Activated T-helper 9 cell treated with anti-CD3 and anti-CD28 coated beads, Interleukin-2, amount 50 U/mL, for 16 hours (primary cell): ENCODE results near the gene KCTD16.

Experiments used
- DNase-seq: peaks from one replicate; pipeline ENCODE4 v3.0.0-alpha.2; 2020; ENCODE audit warnings: low read depth

KCTD16 gene

GRCh38 chr5:144209361-144209760 lies 38.7 kb downstream of the KCTD16 start:
- no peak for DNase-seq

DNA sequence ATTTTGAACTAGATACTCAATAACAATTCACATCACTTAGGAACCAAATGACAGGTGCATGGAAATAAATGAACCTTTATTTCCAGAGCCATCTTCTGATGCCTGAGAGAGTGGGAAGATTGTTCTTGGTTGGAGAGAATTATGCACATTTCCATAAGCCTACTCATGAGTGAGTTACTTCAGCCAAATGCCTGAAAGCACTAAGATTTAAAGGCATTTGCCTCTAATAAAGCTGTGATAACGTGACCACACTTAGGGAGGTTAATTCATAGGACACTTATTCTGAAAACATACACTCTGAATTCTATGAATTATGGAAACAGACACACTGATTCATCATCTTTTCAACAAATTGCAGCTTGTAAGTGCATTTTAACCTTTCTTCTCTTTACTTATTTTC lies 40.0 kb downstream of the KCTD16 start:
- DNase-seq: no peak

DNA sequence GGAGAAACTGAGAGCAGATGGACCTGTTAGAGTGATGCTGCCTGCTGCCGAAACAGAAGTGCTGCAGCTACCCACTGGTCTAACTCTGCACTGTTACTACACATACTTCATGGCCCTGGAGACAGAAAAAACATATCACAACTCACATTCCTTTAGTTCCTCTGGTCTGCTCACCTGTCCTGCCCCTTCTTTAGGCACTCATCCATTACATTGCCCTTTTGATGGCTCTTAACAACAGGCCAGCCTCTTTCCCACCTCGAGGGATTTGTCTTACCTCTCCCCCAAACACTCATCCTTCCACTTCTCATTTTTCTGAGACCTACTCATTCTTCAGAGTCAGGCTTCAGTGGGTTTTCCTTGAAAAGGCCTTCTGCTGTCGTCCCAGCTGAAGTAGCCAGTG lies 49.2 kb downstream of the KCTD16 start:
- DNase-seq: no peak

GRCh38 chr5:144227363-144227999 lies 56.8 kb downstream of the KCTD16 start:
- DNase-seq: no peak

DNA sequence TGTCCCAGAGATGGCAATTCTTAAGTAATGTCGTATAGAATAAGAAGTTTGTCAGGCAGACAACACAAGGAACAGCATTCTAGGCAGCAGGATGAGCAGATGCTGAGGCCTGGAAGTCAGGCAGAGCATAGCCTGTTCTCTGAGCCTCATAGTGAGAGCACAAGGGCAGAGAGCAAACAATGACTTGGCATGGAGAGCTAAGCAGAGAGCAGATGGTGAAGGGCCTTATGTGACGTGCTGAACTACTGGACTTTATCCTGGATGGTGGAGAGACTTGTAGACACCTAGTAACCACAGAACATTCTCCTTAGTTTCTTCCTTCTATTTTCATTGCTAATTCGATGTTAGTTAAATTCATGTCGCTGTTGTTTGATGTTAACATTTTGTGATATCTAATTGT lies 60.1 kb downstream of the KCTD16 start:
- no peak for DNase-seq

- DNase-seq: no peak
Observed at GRCh38 chr5:144232285-144232684, 61.6 kb downstream of the KCTD16 start.

- no peak for DNase-seq
Observed at GRCh38 chr5:144236499-144236898, 65.8 kb downstream of the KCTD16 start.

DNA sequence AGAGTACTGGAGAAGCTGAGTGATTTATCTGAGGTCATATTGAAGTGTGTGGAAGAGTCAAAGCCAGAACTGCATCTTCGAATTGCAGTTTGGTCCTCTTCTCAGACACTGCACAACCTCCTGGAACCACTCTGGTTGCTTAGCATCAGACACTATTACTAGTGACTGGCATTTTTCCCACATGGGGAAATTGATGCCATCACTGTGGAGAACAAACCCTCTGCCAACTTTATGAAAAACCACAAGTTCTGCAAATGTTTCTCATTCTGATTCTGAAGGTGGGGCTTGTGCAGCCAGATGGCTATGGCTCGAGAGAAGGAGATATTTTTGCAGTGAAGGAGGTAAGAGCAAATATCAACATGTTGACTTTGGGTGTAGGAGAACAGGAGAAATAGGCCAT lies 67.2 kb downstream of the KCTD16 start:
- DNase-seq: no peak

DNA sequence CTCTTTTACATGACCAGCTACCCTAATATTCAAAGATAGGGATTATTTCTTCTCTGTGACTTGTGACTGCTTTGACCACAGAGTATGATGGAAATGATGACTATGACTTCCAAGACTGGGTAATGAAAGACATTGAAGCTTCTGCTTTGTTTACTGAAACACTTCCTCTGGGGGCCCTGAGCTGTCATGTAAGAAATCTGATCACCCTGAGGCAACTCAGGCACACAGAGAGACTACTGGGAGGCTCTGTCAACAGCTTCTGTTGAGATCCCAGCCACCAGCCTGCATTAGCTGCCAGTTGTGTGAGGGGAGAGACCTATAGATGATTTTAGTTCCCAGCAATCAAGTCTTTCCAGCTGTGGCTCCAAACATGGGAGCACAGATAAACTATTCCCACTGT lies 76.5 kb downstream of the KCTD16 start:
- no peak for DNase-seq

DNA sequence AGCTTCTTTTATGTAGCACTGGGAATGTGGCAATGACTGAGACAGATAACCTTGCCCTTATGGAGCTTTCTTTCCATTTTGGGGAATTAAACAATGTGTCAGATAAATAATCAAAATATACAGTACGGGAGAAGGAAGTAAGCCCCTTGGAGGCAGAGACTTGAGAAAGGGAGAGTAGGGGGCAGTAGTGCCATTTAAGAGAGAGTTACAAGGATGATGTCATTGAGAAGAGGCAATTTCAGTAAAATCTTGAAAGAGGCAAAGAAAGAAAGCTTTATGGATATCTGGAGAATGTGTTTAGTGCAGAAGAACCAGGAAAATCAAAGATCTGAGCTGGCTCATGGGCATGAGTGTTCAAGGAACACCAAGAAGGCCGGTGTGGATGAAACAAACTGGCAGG lies 77.3 kb downstream of the KCTD16 start:
- no peak for DNase-seq

- no peak for DNase-seq
Observed at GRCh38 chr5:144249755-144250464, 79.2 kb downstream of the KCTD16 start.

GRCh38 chr5:144254552-144254951 lies 83.9 kb downstream of the KCTD16 start:
- no peak for DNase-seq

DNA sequence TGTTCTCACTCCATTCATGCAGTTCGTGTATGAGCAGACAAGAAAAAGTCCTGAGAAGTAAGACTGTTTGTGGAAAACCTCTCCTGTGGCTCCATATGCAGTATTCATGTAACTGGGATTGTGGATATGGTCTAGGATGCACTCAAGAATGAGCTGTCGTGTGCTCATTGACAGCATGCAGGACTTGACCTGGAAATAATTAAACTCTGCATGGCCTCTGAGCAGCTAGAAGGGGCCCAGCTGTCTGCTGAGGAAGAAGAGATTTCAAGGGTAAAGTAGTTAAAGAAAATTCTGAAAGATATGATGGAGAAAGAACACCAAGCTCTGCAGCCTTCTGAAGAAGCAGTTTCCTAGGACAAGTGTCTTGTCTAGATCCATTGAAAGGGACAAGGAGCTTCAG lies 89.4 kb downstream of the KCTD16 start:
- DNase-seq: no peak

DNA sequence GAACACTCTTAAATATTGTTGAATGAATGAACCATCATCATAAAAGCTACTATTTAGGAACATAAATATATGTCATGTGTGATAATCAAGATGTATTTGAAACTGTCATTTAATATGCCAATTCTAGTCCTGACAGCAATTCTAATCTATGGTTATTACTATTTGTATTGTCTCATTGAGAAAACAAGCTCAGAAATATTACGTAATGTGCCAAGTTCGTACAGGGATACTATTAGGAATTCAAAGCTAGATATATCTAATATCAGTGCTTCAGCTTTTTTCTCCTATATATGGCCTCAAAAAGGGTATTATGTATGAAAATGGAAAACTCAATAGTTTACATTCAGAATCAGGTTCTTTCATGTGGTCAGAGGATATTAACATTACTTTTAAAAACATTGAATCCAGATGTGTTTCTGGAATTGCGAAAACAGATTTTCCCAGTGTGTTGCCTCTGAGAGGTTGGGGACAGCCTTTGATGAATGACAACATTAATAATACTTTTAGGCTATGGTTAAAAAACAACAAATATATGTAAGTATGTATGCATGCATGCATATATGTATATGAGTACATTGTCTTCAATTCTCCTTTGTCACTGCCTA lies 95.1 kb downstream of the KCTD16 start:
- DNase-seq: no peak

GRCh38 chr5:144267961-144268513 lies 97.4 kb downstream of the KCTD16 start:
- no peak for DNase-seq

DNA sequence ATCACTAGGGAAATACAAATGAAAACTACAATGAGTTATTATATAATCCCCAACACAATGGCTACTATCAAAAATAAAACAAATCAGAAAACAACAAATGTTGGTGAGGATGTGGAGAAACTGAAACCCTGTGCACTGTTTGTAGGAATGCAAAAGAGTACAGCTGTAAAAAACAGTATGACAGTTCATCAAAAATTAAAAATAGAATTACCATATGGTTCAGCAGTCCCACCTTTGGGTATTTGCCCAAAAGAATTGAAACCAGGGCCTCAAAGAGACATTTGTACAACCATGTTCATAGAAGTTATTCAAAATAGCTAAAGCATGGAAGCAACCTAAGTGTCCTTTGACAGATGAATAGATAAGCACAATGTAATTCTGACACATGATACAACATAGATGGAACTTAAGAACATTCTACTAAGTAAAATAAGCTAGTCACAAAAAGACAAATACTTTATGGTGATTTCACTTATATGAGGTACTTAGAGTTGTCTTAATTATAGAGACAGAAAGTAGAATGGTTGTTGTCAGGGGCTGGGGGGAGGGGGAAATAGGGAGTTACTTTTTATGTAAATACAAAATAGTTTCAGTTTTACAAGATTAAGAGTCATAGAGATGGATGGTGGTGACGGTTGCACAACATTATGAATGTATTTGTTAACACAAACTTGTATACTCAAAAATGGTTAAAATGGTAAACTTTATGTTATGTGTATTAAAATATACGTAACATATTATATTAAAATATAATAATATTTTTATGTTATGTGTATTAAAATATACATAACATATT lies 102.8 kb downstream of the KCTD16 start:
- no peak for DNase-seq

GRCh38 chr5:144275329-144275728 lies 104.7 kb downstream of the KCTD16 start:
- DNase-seq: no peak

DNA sequence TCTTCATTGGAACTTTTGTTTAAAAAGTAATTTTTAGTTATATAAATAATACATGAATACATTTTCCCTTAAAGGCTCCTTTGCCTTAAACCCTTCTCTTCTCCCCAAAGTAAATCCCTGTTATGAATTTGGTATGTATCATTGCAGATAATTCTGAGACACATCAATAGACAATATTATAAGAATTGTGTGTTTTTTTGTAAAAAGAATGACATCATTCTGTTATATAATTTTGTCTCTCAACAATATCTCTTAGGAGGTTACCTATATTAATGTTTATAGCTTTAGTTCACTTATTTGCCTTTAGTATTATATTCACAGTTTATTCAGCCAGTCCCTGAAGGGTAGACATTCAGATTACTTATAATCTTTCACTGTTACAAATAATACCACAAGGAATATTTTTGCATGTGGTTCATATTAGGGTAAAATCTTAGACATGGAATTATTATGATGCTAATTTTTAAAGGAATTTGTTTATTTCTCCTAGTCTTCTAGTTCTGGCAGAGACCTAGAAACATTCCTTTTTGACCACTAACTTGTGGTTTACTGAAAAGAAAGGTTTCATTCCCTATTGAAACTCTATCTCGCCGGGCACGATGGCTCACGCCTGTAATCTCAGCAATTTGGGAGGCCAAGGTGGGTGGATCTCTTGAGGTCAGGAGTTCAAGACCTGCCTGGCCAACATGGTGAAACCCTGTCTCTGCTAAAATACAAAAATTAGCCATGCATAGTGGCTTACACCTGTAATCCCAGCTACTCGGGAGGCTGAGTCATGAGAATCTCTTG lies 105.6 kb downstream of the KCTD16 start:
- DNase-seq: no peak

GRCh38 chr5:144281784-144282183 lies 111.1 kb downstream of the KCTD16 start:
- DNase-seq: no peak

GRCh38 chr5:144284036-144284435 lies 113.4 kb downstream of the KCTD16 start:
- no peak for DNase-seq

GRCh38 chr5:144284931-144285502 lies 114.3 kb downstream of the KCTD16 start:
- no peak for DNase-seq
